ENCODE data around the gene TMEM87B.

TMEM87B gene

DNA sequence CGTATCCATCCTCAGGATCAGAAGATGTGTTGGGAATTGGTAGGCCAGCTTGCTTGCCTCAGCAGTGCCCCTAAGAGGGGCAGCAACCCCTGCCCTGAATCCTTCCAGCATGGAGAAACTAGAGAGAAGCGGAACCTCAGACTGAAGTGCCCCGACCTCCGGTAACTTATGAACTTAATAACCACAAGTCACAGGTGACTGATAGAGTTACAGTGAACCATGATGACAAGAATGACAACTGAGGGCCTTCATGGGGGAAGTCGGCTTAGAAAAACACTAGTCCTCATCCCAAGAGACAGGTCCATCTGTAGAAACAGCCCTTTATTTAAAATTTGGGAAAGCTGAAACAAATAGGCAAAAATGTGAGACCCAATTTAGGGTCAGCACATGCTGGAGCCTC lies 42.5 kb upstream of the TMEM87B start:
- TF ChIP-seq, protein P1, sequence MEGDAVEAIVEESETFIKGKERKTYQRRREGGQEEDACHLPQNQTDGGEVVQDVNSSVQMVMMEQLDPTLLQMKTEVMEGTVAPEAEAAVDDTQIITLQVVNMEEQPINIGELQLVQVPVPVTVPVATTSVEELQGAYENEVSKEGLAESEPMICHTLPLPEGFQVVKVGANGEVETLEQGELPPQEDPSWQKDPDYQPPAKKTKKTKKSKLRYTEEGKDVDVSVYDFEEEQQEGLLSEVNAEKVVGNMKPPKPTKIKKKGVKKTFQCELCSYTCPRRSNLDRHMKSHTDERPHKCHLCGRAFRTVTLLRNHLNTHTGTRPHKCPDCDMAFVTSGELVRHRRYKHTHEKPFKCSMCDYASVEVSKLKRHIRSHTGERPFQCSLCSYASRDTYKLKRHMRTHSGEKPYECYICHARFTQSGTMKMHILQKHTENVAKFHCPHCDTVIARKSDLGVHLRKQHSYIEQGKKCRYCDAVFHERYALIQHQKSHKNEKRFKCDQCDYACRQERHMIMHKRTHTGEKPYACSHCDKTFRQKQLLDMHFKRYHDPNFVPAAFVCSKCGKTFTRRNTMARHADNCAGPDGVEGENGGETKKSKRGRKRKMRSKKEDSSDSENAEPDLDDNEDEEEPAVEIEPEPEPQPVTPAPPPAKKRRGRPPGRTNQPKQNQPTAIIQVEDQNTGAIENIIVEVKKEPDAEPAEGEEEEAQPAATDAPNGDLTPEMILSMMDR (IDR thresholded peaks at IDR 0.05; ENCODE audit: low read depth, low read length, missing control alignments), result no peak

DNA sequence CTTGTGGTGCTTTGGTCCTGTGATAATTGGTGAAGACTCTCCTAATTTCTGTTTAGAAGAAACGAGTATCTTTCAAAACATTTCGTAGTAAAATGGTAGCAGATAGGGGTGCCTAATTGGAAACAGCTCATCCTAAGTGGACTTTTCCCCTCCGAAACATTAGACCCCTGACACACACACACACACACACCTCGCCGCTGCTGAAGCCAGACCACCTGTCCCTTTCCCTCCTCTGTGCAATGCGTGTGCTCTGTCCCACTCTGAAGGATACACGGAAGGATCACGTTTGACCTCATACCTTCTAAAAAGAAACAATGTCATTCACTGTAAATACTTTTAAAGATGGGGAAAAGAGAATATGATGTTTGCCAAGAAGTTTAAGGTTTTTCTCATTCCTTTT lies 36.2 kb upstream of the TMEM87B start:
- H3K4me3 ChIP-seq (ENCODE audit: low read depth, low read length), result no peak overlapping the region
- TF ChIP-seq, protein P1 (IDR thresholded peaks at IDR 0.05; ENCODE audit: low read depth, low read length, missing control alignments), result no peak

More for the DNA sequence above, 42.5 kb upstream of the TMEM87B start:
- no peak for DNase-seq (ENCODE audit: low read depth)
- no peak overlapping the region for H3K4me3 ChIP-seq (ENCODE audit: low read depth, low read length)

DNA sequence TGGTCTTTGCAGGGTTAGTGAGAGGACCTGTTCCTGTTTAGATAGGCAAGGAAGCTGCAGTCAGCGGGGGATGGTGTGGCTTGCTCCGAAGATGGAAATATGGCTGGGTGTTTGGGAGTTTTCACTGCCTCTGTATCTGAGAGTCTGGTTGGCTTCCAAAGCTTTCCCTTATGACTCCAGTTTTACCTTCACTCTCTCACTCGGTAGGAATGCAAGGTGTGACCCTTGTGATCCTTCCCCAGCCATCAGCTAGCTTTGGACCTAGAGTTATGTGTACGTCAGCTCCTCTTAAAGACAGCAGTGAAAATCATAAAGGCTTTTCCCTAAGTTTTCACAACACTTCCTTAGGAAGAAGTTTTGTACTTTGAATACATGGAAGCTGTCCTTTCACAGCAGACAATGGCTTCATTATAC lies 35.5 kb upstream of the TMEM87B start:
- TF ChIP-seq, protein P1 (IDR thresholded peaks at IDR 0.05; ENCODE audit: low read depth, low read length, missing control alignments), result no peak
- DNase-seq (ENCODE audit: low read depth), result no peak

More for the DNA sequence above, 36.2 kb upstream of the TMEM87B start:
- no peak for DNase-seq (ENCODE audit: low read depth)

GRCh38 chr2:112020561-112020960 lies 34.5 kb upstream of the TMEM87B start:
- DNase-seq (ENCODE audit: low read depth), result no peak
- no peak overlapping the region for H3K4me3 ChIP-seq (ENCODE audit: low read depth, low read length)
- TF ChIP-seq, protein P1 (IDR thresholded peaks at IDR 0.05; ENCODE audit: low read depth, low read length, missing control alignments), result peak; percentile 16

More for the DNA sequence above, 35.5 kb upstream of the TMEM87B start:
- H3K4me3 ChIP-seq (ENCODE audit: low read depth, low read length), result no peak overlapping the region

- DNase-seq (ENCODE audit: low read depth), result no peak
- no peak overlapping the region for H3K4me3 ChIP-seq (ENCODE audit: low read depth, low read length)
- TF ChIP-seq, protein P1 (IDR thresholded peaks at IDR 0.05; ENCODE audit: low read depth, low read length, missing control alignments), result no peak
Observed at GRCh38 chr2:112021290-112021689, 33.8 kb upstream of the TMEM87B start.

- no peak for DNase-seq (ENCODE audit: low read depth)
- TF ChIP-seq, protein P1 (IDR thresholded peaks at IDR 0.05; ENCODE audit: low read depth, low read length, missing control alignments), result no peak
- H3K4me3 ChIP-seq (ENCODE audit: low read depth, low read length), result no peak overlapping the region
Observed at GRCh38 chr2:112021781-112022231, 33.3 kb upstream of the TMEM87B start.

GRCh38 chr2:112023707-112024106 lies 31.4 kb upstream of the TMEM87B start:
- no peak overlapping the region for H3K4me3 ChIP-seq (ENCODE audit: low read depth, low read length)
- TF ChIP-seq, protein P1 (IDR thresholded peaks at IDR 0.05; ENCODE audit: low read depth, low read length, missing control alignments), result no peak
- no peak for DNase-seq (ENCODE audit: low read depth)
